Tibial nerve (tissue), 4 donors: ENCODE data around the gene TMEM187. TPM values are rescaled to one million over a fixed set of nuclear protein-coding genes. Genes with fewer than 3 reads are reported as not detected.

Source experiments
- DNase-seq, 2 donors: peaks; one replicate each; pipeline ENCODE4 v3.0.0-alpha.2; 2019; ENCODE audit warnings: low spot score in 2 of 2
- H3K27ac ChIP-seq, 4 donors: fragments of 200-600 bp; sonication (generic) in 3 of 4; one replicate each; pipeline ENCODE4 v1.5.1; 2017 to 2019; ENCODE audit warnings: mild to moderate bottlenecking in 1 of 4
- H3K27me3 ChIP-seq, 2 donors: fragments of 200-600 bp; sonication (generic) in 1 of 2; one replicate each; pipeline versions ENCODE4 v1.5.1 to v1.6.0; 2017 to 2019
- H3K36me3 ChIP-seq, 3 donors: fragments of 200-600 bp; sonication (generic); one replicate each; pipeline ENCODE4 v1.5.1; 2018 to 2019
- H3K4me1 ChIP-seq, 4 donors: fragments of 200-600 bp; sonication (generic) in 3 of 4; one replicate each; pipeline ENCODE4 v1.5.1; 2017 to 2019
- H3K4me3 ChIP-seq, 4 donors: fragments of 200-600 bp; sonication (generic) in 3 of 4; one replicate each; pipeline ENCODE4 v1.5.1; 2017 to 2019; ENCODE audit warnings: mild to moderate bottlenecking in 1 of 4, moderate library complexity in 1 of 4
- H3K9me3 ChIP-seq, 4 donors: fragments of 200-600 bp; sonication (generic) in 3 of 4; one replicate each; pipeline ENCODE4 v1.5.1; 2017 to 2019
- CTCF ChIP-seq, 5 experiments: fragments of 200-600 bp in 3 of 5; fragments of 450-650 bp in 2 of 5; sonication (generic) in 3 of 5; IDR thresholded peaks; one replicate each; pipeline ENCODE4 v1.5.1; 2016 to 2019; ENCODE audit warnings: antibody characterized with exemption in 5 of 5, mild to moderate bottlenecking in 3 of 5, moderate library complexity in 2 of 5
- EP300 ChIP-seq, 2 donors: sonication (generic); formaldehyde crosslinking; IDR thresholded peaks; one replicate each; pipeline ENCODE4 v1.6.1; 2017; ENCODE audit warnings: antibody characterized with exemption in 2 of 2, mild to moderate bottlenecking in 1 of 2
- POLR2A ChIP-seq, 2 donors: fragments of 450-650 bp; IDR thresholded peaks; one replicate each; pipeline ENCODE4 v1.6.1; 2017; ENCODE audit warnings: antibody characterized with exemption in 2 of 2, mild to moderate bottlenecking in 2 of 2, moderate library complexity in 2 of 2
- WGBS, 2 donors: methylation state at CpG; one replicate each; pipeline ENCODE4 v1.1.5; 2018; 5-methylcytosine and 5-hydroxymethylcytosine counted together
- total RNA-seq, 4 donors: library from RNA; depleted of rRNA; stranded (reverse); fragments of >200 nt; gene quantifications; one replicate each; pipeline ENCODE4 v1.1.0, GENCODE V29; 2016

TMEM187 gene
- total RNA-seq, 4 donors from 2014 or later: 4.2 to 16.4 (median 9.6) TPM

DNA sequence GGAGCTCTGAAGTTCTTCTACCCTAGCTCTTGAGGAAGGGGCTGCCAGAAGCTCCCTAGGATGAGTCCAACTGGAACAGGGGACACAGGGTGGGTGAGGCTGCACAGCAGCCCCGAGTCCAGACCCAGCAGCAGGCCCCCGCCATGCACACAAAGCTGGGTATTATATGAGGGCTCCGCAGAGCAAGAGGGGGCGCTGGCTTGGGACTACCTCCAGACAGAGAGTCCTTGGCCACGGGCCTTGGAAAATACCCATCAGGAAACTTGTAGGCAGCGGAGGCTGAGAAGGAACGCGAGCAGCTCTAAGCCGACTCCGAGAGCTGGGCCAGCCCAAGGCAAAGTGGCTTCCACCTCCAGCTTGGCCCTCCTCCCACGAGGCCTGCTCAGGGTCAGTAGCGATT is 9.0 kb upstream of the TMEM187 start:
- Histone ChIP-seq H3K36me3 (peaks cover 0 to 55% (median 4%) of the 10 kb centered on the region in 3 donors), H3K4me3 (no peak overlapping the region), H3K27ac (peak overlapping the region in 2 of 4 donors; percentile 70 to 96), H3K9me3 (no peaks in the 10 kb centered on the region), H3K27me3 (no peaks in the 10 kb centered on the region), H3K4me1 (peaks cover 0 to 40% (median 24%) of the 10 kb centered on the region in 4 donors)
- no peak for DNase-seq
- no peak for TF ChIP-seq POLR2A (IDR thresholded peaks at IDR 0.05)
- no peak for TF ChIP-seq EP300 (IDR thresholded peaks at IDR 0.05)
- TF ChIP-seq CTCF (IDR thresholded peaks at IDR 0.05): no peak
- WGBS, 2 donors: 64 to 88% methylated on average over 6 to 12 of the region's 12 CpGs

DNA sequence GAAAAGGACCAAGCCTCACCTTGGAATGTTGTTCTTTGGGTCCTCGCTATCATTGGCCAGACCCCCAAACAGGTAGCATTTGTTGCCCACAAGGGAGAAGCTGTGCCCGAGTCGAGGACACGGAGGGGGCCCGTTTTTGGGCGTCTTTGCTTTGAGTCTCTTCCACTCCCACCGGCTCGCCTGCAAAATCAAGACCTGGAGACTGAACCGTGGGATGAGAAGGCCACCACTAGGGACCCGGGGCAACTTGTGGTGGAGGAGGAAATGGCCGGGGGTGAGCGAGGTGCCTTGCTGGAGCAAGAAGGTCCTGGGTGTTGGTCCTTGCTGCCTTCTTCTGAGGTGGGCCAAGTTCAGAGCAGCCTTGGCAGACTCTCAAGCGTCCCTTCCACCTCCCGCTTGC is 8.4 kb upstream of the TMEM187 start:
- TF ChIP-seq EP300 (IDR thresholded peaks at IDR 0.05): no peak
- no peak for TF ChIP-seq POLR2A (IDR thresholded peaks at IDR 0.05)
- no peak for TF ChIP-seq CTCF (IDR thresholded peaks at IDR 0.05)
- Histone ChIP-seq H3K9me3 (no peaks in the 10 kb centered on the region), H3K4me3 (no peak overlapping the region), H3K27me3 (no peaks in the 10 kb centered on the region), H3K27ac (peak overlapping the region in 2 of 4 donors; percentile 70 to 96), H3K36me3 (peaks cover 0 to 49% (median 3%) of the 10 kb centered on the region in 3 donors), H3K4me1 (peaks cover 0 to 46% (median 29%) of the 10 kb centered on the region in 4 donors)
- DNase-seq: no peak
- 70 to 87% methylated on average over 2 to 14 of the region's 14 CpGs for WGBS, 2 donors

GRCh38 chrX:153965406-153965805 is 7.1 kb upstream of the TMEM187 start:
- no peak for TF ChIP-seq EP300 (IDR thresholded peaks at IDR 0.05)
- TF ChIP-seq CTCF (IDR thresholded peaks at IDR 0.05): no peak
- no peak for TF ChIP-seq POLR2A (IDR thresholded peaks at IDR 0.05)
- no peak for DNase-seq
- Histone ChIP-seq H3K4me3 (no peak overlapping the region), H3K4me1 (peaks cover 0 to 52% (median 32%) of the 10 kb centered on the region in 4 donors), H3K27ac (peak overlapping the region in 2 of 4 donors; percentile 96 to 98), H3K9me3 (no peaks in the 10 kb centered on the region), H3K36me3 (peaks cover 0 to 36% (median 0%) of the 10 kb centered on the region in 3 donors), H3K27me3 (no peaks in the 10 kb centered on the region)
- WGBS, 2 donors: 33 to 81% methylated on average over 3 to 5 of the region's 5 CpGs

- WGBS, 2 donors: 27 to 82% methylated on average over 8 to 10 of the region's 15 CpGs
- H3K36me3 ChIP-seq: peaks cover 0 to 27% (median 0%) of the 10 kb centered on the region in 3 donors
- no peaks in the 10 kb centered on the region for H3K27me3 ChIP-seq
- no peak overlapping the region for H3K4me3 ChIP-seq
- no peak for DNase-seq
- peaks cover 0 to 52% (median 32%) of the 10 kb centered on the region in 4 donors for H3K4me1 ChIP-seq
- peak overlapping the region in 3 of 4 donors; percentile 96 to 98 (median 98) for H3K27ac ChIP-seq
- H3K9me3 ChIP-seq: no peaks in the 10 kb centered on the region
- TF ChIP-seq POLR2A (IDR thresholded peaks at IDR 0.05): no peak
- TF ChIP-seq EP300 (IDR thresholded peaks at IDR 0.05): no peak
- TF ChIP-seq CTCF (IDR thresholded peaks at IDR 0.05): no peak
Measured at GRCh38 chrX:153966283-153966688, 6.3 kb upstream of the TMEM187 start.

GRCh38 chrX:153966841-153967535 is 5.6 kb upstream of the TMEM187 start:
- TF ChIP-seq EP300 (IDR thresholded peaks at IDR 0.05) (no peak), CTCF (IDR thresholded peaks at IDR 0.05) (no peak), POLR2A (IDR thresholded peaks at IDR 0.05) (no peak)
- H3K27ac ChIP-seq: peak overlapping the region; percentile 13 to 98 (median 97)
- WGBS, 2 donors: 47 to 77% methylated on average over 6 to 14 of the region's 14 CpGs
- no peak overlapping the region for H3K4me3 ChIP-seq
- DNase-seq: no peak
- no peaks in the 10 kb centered on the region for H3K27me3 ChIP-seq
- H3K4me1 ChIP-seq: peaks cover 0 to 52% (median 32%) of the 10 kb centered on the region in 4 donors
- no peaks in the 10 kb centered on the region for H3K9me3 ChIP-seq
- H3K36me3 ChIP-seq: peaks cover 0 to 20% (median 0%) of the 10 kb centered on the region in 3 donors
